T-helper 1 cell treated with Interleukin-12 subunit alpha and Interleukin-12 subunit beta and Interleukin-4 antibody, amounts not matched to agents 30 ng/mL and 1 ng/mL, for 36 hours (primary cell): ENCODE results near the gene ZBTB32. TPM values are rescaled to one million over a fixed set of nuclear protein-coding genes. Genes with fewer than 3 reads are reported as not detected.
"Not testable (repeated sequence)": the region's sequence is repeated elsewhere in the genome, so short reads cannot be mapped to it uniquely, and the experiment has no call there.

Experiments
- intact Hi-C: fragments of 100-400 bp; cut with micrococcal nuclease; formaldehyde crosslinking; loops from one replicate; pipeline ENCODE4 v1.15.1; 2024
- total RNA-seq: library from RNA; stranded (reverse); gene quantifications from 2 replicates; pipeline ENCODE4 v1.2.3, GENCODE V29; 2022

The ZBTB32 gene
- total RNA-seq = 54.9 and 59.2 TPM in 2 replicates

- intact Hi-C loops = no loop called here
These were observed at the start of gene ZBTB32 for GRCh38 chr19:35704218-35704617. ZBTB32 (plus strand) TSS chr19:35704558; CDS start chr19:35714627, 10,069 bp downstream.

- intact Hi-C loops = not testable (repeated sequence)
These were observed 49.5 kb upstream of the ZBTB32 start for GRCh38 chr19:35654828-35655227.

- intact Hi-C loops = no loop called here
These were observed 48.8 kb upstream of the ZBTB32 start for GRCh38 chr19:35655600-35655999.

GRCh38 chr19:35656700-35657099 lies 47.7 kb upstream of the ZBTB32 start:
- intact Hi-C loops = no loop called here

GRCh38 chr19:35657904-35658700 lies 46.3 kb upstream of the ZBTB32 start:
- intact Hi-C loops = no loop called here

- intact Hi-C loops = no loop called here
These were observed 42.4 kb upstream of the ZBTB32 start for GRCh38 chr19:35661995-35662340.

- intact Hi-C loops = no loop called here
These were observed 40.4 kb upstream of the ZBTB32 start for GRCh38 chr19:35663981-35664380.

GRCh38 chr19:35665157-35665556 lies 39.2 kb upstream of the ZBTB32 start:
- intact Hi-C loops = no loop called here

GRCh38 chr19:35665604-35666003 lies 38.8 kb upstream of the ZBTB32 start:
- intact Hi-C loops = no loop called here

GRCh38 chr19:35666251-35666913 lies 38.0 kb upstream of the ZBTB32 start, which contains the start of gene UPK1A:
UPK1A (plus strand) TSS chr19:35666517; CDS start chr19:35666813, 296 bp downstream.
- intact Hi-C loops = no loop called here

- intact Hi-C loops = no loop called here
These were observed 34.8 kb upstream of the ZBTB32 start for GRCh38 chr19:35669566-35669965.

- intact Hi-C loops = no loop called here
These were observed 34.4 kb upstream of the ZBTB32 start for GRCh38 chr19:35669974-35670373.

- intact Hi-C loops = no loop called here
These were observed 33.7 kb upstream of the ZBTB32 start for GRCh38 chr19:35670686-35671085.

GRCh38 chr19:35671818-35672217 lies 32.5 kb upstream of the ZBTB32 start:
- intact Hi-C loops = loop anchor here (2.0 kb wide), 1 partner anchor 23 kb away; the partner anchor contains the start of gene COX6B1

GRCh38 chr19:35673121-35673804 lies 31.1 kb upstream of the ZBTB32 start:
- intact Hi-C loops = loop anchor here (1.0 to 2.0 kb wide), 2 partner anchors 24 to 124 kb away; partner anchors contain the start of gene COX6B1

GRCh38 chr19:35675589-35676140 lies 28.7 kb upstream of the ZBTB32 start:
- intact Hi-C loops = no loop called here

GRCh38 chr19:35689836-35690235 lies 14.5 kb upstream of the ZBTB32 start:
- intact Hi-C loops = loop anchor here (5.0 kb wide), 1 partner anchor 192 kb away; no protein-coding TSS in a partner anchor

GRCh38 chr19:35691106-35691505 lies 13.3 kb upstream of the ZBTB32 start:
- intact Hi-C loops = loop anchor here (5.0 kb wide), 1 partner anchor 191 kb away; no protein-coding TSS in a partner anchor

- intact Hi-C loops = loop anchor here (2.0 to 5.0 kb wide), 3 partner anchors 143 to 190 kb away; partner anchors contain the start of gene APLP1
These were observed 12.3 kb upstream of the ZBTB32 start for GRCh38 chr19:35692010-35692409.

GRCh38 chr19:35693422-35693821 lies 10.9 kb upstream of the ZBTB32 start:
- intact Hi-C loops = loop anchor here (1.0 to 5.0 kb wide), 9 partner anchors 24 to 238 kb away; partner anchors contain the start of genes APLP1, ARHGAP33, LIN37 and PROSER3
